HK-2 (cell line): ENCODE data around the gene SRD5A1.
A peak's percentile ranks its signal among the peaks of the same experiment; 100 is the strongest.

Experiments used
- DNase-seq: peaks from one replicate; pipeline ENCODE4 v3.0.0-alpha.2; 2018; ENCODE audit not compliant: unreplicated experiment

SRD5A1 gene

DNA sequence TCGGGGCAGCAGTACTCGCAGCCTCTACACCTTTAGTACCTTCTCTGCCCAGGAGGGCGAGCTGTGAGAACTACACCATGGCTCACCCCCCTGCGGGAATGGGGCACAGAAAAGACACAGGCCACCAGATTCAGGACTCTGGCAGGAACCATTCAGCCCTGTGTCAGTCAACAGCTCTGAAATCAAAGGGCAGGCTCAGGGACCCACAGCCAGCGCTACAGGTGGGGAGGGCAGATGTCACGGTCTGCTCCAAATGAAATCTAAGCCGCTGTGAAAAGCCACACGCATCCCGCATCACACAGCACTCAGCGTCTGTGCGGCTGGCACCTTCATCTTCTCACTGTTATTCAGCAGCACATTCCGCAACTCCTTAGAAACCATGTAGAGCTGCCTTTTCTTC lies 28.3 kb upstream of the SRD5A1 start:
- no peak for DNase-seq

DNA sequence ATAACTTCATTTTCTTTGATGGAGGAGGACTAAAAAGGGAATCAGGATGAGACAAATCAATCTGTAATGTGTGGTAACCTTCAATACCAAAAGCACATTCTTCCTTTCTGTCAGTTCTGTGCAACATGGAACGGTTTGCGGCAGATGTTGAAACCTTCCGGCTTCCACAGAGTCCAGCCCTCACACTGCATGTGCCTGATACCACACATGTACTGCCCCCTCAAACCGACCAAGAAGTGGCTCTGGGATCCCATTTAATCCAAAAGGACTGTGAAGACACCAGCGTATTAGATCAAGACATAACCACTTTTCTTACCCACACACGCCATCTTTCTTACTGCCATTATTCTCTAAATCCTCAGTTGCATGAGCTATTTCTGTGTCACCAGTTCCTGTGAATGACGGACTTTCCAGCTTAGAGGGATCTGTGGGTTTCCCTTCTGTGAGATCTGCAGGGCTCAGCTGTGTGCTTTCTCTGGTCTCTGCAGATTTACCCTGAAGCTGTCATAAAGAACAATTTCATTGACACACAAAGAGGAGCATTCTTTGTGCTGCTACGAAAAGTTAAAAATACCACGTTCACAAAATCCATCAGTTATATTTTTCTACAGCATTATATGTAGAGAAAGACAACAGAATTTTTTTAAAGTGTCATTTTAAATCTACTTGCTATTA lies 26.2 kb upstream of the SRD5A1 start:
- DNase-seq = no peak

DNA sequence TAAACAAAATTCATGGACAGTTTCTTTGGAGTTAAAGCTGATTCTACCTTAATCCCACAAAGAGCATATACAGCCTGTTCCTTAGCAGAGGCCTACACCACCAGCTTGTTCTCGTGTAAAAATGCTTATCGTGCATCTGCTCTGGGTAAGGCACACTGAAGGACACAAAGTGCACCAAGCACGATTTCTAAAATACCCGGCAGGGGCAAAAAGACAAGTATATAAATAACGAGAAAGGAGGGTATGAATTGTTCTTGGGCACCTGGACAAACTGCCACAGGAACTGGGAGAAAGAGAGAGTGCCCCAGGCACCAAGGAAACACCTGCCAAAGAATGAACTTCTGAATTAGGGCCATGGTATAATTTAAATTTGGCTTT lies 25.7 kb upstream of the SRD5A1 start:
- DNase-seq = no peak

GRCh38 chr5:6608016-6608415 lies 25.2 kb upstream of the SRD5A1 start:
- DNase-seq = no peak

GRCh38 chr5:6611334-6612256 lies 21.6 kb upstream of the SRD5A1 start:
- no peak for DNase-seq

DNA sequence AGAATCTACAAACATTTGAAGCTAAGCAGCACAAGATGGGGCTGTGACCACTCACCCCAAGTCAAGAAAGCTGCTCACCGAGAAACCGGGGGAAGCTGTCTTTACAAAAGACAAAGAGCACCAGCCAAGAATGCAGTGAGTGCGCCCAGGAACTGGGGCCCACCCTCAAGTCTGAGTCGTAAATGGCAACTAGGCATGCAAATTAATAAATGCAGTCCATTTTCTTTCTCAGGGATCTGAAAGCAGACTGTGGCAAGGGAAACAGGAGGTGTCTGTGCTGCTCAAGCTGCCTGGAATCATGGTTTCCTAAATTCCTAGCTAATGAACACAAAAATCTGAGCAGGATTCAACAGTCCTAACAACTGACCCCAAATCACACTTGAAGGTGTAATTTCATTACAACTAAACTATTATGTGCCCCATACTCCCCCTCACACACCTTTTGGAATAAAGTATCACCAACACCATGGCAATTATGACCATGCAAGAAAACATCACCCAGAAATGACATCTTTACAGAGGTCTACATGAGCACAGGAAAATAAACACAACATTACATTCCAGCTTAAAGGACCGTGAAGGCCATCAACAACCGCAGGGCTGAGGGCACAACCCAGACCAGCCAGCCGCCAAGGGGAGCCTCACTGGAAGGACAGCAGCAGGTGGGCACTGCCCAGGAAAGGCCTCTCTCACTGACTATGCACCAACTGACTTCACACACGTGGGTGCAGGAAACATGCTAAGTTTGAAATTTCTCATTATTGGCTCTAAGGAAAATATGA lies 18.0 kb upstream of the SRD5A1 start:
- no peak for DNase-seq

- no peak for DNase-seq
Measured at GRCh38 chr5:6616632-6617031, 16.6 kb upstream of the SRD5A1 start.

- DNase-seq = no peak
Measured at GRCh38 chr5:6623228-6623627, 10.0 kb upstream of the SRD5A1 start.

GRCh38 chr5:6623941-6624340 lies 9.3 kb upstream of the SRD5A1 start:
- DNase-seq = no peak

GRCh38 chr5:6626508-6626907 lies 6.7 kb upstream of the SRD5A1 start:
- no peak for DNase-seq

- DNase-seq = no peak
Measured at GRCh38 chr5:6631441-6631840, 1.8 kb upstream of the SRD5A1 start.

- no peak for DNase-seq
Measured at GRCh38 chr5:6632324-6632887, 834 bp upstream of the SRD5A1 start.

- peak; percentile 35 for DNase-seq
Measured at GRCh38 chr5:6633469-6634245, 417 bp downstream of the SRD5A1 start.

DNA sequence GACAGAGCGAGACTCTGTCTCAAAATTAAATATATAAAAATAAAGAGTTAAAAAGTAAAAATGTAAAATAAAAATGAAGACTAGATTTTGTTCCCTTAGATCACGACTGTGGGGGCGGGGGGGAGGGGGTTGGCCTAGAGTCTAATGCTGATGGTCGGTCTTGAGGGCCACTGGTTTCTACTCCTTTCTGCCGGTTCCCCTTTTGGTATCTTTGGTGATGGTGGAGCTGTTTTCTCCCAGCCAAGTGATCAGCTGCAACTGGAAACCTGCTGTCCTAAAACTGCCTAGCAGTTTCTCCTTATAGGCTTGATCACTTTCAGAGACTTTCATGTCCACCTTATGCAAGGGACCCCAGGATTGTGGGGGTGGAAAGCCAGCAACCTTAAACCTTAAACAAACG lies 1.1 kb downstream of the SRD5A1 start:
- DNase-seq = no peak

- no peak for DNase-seq
Measured at GRCh38 chr5:6634788-6635430, 1.7 kb downstream of the SRD5A1 start.

- DNase-seq = no peak
Measured at GRCh38 chr5:6636293-6636692, 3.1 kb downstream of the SRD5A1 start.

DNA sequence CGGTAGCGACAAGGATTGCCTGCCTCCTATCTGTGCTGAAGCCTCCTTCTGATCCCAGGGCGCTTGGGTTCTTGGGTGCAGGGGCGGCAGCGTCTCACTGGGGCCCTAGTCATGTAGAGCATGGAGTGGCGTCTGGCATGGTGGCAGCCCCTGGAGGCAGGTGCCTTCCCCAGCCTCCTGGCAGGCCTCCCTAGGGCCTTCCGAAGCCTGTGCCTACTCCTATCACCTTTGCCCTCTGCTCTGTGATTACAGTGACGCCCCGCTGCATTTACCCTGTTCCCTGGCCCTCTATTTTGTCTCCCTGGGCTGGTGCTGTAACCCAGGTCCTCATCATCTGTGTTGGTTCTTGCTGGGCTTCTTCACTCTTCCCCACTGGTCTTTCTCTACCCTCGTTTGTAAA lies 3.8 kb downstream of the SRD5A1 start:
- DNase-seq = no peak

GRCh38 chr5:6637590-6637989 lies 4.3 kb downstream of the SRD5A1 start:
- no peak for DNase-seq

GRCh38 chr5:6638236-6638635 lies 5.0 kb downstream of the SRD5A1 start:
- DNase-seq = no peak

DNA sequence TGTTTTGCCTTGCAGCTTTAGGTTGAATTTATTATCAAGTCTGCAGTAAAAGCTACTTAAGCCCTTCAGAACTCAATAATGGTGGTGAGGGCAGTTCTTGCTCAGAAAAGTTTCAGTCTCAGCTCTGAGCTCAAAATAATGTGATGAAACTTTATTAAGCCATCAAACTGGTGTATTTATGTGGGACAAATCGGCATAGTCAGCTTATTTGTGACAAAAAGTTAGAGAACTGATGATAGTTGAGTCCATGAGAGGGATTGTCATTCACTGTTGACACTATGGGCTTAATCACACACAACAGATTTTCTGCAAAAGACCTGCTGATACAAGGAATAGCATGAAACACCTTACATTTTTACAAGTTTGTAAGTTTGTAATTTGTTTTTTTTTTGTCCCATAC lies 9.4 kb downstream of the SRD5A1 start:
- no peak for DNase-seq

DNA sequence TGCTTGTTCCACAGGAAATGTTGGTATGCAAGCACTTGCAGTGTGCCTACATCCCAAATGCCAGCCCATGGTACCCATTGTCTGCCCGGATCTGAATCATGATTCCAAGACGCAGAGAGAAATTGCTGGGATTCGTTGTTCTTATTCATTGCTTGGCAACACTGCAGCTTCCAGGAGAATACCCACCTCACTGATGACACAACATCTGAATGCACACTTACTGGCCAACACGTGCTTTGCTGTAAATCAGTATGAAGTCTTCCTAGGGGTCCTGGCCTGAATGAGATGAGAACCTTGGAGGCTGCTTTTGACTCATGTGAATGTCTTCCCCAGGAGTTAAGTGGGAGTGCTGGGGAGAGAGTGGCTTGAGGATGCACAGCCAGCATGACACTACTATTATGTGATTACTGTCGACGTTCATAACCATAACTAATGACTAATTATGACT lies 11.6 kb downstream of the SRD5A1 start:
- DNase-seq = no peak
